Daoy (cell line): ENCODE measurements around the gene KRT14. TPM values are rescaled to one million over a fixed set of nuclear protein-coding genes. Genes with fewer than 3 reads are reported as not detected.
A peak's percentile ranks its signal among the peaks of the same experiment; 100 is the strongest.
"Not testable (repeated sequence)": the region's sequence is repeated elsewhere in the genome, so short reads cannot be mapped to it uniquely, and the experiment has no call there.

Experiments
- DNase-seq: peaks from one replicate; pipeline ENCODE4 v3.0.0-alpha.2; 2015; ENCODE audit warnings: low read depth
- total RNA-seq: library from RNA; depleted of rRNA; stranded (reverse); fragments of >200 nt; shearing (Covaris generic); gene quantifications from 2 replicates; pipeline ENCODE4 v1.2.3, GENCODE V29; 2014

Gene KRT14
- total RNA-seq, 1 experiment from 2014 or later: 0.63 TPM

DNA sequence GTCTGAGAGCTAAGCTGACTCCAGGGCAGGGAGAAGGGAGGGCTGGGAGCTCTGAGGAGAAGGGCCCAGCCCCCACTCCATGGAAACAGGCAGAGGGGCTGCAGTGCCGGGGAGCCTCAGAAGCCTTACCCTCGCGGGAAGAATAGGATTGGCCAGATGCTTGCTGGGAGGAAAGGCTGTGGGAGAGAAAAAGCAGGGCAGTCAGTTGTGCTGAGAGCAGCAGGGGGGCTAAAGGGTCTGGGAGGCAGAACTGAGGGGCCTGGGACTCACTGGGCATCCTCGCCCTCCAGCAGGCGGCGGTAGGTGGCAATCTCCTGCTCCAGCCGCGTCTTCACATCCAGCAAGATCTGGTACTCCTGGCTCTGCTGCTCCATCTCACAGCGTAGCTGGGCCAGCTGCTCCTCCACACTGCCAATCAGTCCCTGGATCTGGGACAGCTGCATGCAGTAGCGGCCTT is 23.4 kb upstream of the KRT14 start:
- not testable (repeated sequence) for DNase-seq

DNA sequence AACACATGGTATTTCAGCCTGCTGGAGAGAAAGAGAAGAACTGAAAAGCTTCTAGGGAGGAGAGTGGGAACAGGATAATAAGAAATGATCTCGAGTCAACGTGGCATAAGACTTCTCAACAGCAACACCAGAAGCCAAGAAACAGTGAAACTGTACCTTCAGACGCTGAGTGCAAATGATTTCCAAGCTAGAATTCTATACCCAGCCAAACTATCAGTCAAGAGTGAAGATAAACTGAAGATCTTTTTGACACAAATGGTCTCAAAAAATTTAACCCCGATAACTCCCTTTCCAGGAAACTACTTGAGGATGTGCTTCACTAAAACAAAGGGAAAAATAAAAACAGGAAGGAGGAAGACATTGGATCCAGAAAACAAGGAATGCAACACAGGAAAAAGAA is 20.2 kb upstream of the KRT14 start:
- DNase-seq: not testable (repeated sequence)

DNA sequence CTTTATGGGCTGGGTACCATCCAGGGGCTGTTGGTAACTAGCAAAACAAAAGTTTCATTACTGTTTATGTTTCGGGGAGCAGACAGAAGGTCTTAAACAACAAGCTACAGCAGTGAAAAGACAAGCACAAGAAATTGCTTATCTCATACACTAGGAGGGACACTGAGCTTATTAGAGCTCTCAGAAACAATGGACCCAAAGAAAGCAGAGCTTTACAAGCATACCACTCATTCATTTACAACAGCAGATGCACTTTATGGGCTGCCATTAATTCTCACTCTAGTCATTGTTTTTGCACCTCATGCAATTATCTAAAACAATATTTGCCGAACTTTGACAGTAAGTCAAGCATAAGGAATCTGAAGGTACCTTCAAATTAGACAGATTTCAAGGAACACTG is 15.8 kb upstream of the KRT14 start:
- no peak for DNase-seq

DNA sequence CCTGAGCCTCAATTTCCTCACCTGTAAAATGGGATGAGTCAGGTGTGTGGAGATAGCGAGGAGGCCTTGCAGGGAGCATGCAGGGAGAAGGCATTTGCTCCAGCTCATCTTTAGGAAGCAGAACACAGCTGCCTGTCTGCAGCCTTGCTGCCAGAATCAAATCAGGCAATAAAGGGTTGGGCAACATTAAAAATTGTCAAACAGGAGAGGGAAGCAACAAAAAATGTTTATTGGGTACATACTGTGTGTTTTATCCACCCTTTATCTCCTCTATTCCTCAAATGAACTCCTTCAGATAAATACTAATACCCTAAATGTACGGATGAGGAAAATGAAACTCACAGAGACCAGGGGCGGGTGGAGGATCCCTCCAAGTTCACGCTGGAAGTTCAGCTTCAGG is 13.6 kb upstream of the KRT14 start:
- no peak for DNase-seq

DNA sequence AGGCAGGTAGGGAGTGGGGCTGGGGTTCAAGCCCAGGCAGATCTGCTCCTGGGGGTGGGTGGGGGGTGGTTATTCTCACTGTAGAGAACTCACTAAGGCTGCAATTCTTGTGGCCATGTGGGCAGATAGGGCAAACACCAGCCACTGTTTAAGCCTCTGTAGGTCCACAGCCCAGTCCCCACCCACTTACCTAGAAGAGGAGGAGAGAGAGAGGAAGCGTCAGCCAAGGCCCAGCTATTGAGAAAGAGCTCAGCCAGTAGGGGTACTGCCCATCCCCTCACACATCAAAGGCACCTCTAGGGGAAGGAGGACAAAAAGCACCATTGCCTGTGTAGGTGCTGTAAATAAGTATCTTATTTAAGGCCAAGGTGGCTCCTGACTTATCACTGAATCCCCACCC is 13.0 kb upstream of the KRT14 start:
- DNase-seq: no peak

DNA sequence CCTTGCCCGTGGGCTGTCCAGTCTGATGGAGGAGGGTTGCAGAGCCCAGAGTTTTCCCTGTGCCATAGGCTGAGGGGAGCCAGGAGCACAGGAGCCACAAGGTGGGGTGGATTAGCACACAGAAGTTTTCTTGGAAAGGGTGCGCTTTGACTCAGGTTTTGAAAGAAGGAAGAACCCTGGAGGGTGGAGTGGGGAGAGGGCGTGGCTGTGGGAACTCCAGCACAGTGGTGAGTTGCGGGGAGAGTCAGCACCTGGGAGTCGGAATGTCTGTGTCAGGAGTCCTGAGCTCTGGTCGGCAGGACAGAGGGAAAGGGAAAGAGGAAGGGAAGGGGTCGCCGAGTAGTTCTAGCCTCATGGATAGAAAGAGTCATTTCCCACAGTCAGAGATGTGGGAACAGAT is 8.9 kb upstream of the KRT14 start:
- DNase-seq: no peak

DNA sequence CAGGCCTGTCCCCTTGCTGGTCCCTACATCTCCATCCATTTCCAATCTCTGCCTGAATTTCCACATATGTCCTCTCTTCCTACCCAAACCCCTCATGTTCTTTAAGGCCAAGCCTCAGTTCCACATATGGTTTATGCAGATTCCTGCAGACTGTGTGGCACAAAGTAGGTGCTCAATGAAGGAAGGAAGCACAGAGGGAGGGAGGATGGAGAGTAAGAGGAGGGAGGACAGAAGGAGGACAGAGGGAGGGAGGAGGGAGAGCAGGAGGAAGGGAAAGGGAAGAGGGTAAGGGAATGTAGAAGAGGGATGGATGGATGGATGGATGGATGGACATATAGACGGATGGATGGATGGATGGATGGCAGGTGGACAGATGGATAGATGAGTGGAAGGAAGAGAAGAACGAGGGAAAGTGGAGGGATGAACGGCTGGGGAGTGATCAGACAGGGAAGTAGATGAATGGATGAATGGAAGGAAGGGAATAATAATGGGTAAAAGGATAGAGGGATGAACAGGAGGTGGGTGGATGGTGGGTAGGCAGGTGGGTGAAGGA is 7.7 kb upstream of the KRT14 start:
- DNase-seq: no peak

DNA sequence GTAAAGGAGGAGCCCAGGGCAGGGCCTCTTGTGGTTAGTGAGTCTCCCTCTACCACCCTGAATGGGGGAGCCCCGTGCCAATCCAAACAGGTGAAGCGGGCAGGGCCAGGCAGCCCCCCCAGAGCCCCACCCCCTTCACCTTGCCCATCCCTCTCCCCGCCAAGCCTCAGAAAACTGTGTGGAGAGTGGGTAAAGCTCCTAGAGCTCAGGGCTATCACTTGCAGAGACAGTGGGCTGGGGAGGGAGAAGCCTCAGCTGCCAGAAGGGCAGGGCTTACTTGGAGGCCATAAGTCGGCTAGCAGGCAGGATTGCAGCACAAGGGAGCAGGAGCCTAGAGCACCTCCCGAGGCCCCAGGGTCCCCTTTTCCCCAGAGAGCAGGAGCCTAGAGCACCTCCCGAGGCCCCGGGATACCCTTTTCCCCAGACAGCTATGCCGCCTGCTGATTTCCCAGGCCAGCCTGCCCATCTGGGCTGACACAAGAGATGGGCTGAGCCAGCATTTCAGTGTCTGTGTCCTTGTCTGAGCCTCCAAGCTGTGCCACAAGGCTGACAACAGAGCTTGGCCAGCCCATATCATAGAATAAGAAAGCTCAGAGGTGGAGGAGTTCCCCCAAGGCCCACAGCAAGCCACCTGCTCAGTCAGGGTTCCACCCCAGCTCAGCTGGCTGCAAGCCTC is 6.7 kb upstream of the KRT14 start:
- no peak for DNase-seq

DNA sequence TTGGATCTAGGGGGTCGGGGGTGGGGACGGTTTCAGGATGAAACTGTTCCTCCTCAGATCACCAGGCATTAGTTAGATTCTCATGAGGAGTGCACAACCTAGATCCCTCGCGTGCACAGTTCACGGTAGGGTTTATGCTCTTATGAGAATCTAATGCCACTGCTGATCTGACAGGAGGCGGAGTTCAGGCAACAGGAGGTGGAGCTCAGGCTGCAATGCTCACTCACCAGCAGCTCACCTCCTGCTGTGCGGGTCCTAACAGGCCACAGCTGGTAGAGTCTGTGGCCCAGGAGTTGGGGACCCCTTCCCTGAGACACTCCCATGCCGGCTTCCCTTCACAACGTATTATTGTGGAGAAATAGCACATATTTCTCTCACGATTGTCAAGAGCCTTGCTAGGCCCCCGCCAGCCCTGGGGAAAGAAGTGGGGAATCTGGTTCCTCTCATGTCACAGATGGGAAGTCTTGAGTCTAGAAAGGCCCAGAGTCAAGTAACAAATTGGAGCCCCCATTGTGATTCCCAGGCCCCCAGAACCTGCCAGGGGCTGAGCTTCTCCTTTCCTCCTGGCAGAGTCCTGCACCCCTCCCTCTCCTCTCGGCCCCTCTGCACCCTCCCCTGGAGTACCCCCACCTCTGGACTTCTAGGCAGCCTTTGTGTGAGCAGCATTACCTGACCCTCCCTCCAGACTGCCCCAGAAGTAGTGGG is 6.1 kb upstream of the KRT14 start:
- no peak for DNase-seq

DNA sequence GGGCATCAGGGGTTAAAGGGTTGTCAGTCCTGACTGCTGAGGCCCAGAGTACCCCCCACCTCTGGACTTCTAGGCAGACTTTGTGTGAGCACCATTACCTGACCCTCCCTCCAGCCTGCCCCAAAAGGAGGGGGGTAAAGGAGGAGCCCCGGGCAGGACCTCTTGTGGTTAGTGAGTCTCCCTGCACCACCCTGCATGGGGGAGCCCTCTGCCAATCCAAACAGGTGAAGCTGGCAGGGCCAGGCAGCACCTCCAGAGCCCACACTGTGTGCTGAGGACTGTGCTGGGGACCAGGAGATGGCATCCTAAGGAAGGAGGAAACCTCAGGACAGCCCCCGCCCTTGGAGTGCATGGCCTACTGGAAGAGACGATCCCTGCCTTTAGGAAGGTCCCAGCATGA is 2.6 kb upstream of the KRT14 start:
- no peak for DNase-seq

DNA sequence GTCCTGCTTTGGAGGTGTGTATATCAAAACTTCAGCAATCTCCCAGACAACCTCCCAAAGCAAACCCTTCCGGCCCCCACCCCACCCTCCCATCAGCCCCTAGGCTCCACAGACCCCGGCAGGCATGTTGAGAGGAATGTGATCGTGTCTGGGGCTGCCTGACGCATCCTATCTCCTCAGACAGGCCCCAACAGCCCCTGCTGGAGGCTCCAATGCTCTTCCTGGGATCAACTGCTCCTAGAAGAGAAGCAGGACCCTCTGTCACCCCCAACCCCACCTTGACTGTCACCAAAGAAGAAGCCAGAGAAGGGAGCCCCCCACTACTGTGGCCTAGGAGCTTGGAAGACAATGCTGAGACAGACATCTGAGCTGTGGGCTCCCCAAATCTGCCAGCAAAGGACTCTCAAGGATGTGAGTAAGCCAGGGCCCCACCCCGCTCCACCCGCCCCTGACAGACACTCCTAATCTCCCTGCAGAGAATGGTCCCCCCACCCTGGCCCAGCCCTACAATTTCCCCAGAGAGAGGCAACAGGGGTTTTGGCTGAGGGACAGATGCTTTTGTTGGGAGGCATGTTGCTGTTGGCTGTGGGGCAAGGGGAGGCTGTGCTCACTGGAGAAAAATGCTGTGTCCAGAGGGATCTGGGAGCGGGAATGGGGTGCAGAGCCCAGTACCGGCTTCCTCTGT is 1.6 kb upstream of the KRT14 start:
- DNase-seq: peak; percentile 26

DNA sequence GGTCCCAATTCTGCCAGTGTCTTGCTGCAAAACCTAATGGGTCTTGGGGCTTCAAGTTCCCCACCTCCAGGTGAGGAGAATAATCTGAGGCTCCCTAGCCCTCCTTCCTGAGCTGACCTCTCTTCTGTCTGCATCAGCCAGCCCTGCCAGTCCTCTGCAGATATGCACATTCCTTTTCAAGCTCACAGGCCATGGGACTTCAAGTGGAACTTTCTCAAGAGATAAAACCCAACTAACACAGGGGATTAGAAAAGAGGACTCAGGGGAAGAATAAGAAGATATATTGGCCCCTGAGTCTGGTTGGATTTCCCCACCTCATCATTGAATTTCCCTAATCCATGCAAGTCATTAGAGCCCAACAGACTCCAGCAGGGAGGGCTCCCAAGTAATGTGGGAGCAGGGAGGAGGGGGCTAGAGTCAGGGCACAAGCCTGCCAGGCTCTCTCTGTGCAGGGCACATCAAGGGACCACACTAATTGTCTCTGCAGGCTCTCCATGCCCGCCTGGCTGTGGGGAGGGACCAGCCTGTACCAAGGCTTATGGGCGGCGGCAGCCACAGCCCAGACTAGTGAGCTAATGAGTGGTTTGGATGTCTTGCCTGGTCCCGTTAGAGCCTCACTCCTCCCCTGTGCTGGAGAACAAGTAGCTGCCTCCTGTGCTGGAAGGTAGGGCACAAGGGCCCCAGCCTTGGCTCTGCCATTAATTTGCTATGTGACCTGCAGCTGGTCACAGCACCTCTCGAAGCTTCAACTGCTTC is 1.2 kb downstream of the KRT14 start:
- no peak for DNase-seq

DNA sequence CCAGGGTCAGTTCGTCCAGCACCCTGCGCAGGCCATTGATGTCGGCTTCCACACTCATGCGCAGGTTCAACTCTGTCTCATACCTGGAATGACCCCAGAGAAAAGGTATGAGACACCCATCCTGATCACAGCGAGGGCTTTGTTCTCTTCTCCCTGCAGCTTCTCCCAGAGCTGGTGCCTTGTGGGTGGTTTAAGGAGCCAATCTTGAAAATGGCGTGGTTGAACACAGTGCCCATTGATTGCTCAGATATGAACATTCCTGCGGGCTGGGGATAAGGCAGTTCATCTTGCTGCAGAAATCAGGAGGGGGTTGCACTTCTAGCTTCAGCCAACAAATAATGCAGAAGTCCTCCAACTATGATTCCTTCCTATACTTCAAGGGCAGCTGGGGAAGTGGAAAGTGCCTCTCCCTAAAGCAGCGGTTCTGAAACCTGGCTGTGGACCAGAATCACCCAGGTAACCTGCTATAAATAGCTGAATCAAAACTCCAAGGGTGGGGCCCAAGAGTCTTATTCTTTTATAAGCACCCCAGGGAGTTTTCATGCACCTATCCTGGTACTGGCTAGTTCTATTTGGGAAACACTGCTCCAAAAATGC is 2.3 kb downstream of the KRT14 start:
- DNase-seq: not testable (repeated sequence)

DNA sequence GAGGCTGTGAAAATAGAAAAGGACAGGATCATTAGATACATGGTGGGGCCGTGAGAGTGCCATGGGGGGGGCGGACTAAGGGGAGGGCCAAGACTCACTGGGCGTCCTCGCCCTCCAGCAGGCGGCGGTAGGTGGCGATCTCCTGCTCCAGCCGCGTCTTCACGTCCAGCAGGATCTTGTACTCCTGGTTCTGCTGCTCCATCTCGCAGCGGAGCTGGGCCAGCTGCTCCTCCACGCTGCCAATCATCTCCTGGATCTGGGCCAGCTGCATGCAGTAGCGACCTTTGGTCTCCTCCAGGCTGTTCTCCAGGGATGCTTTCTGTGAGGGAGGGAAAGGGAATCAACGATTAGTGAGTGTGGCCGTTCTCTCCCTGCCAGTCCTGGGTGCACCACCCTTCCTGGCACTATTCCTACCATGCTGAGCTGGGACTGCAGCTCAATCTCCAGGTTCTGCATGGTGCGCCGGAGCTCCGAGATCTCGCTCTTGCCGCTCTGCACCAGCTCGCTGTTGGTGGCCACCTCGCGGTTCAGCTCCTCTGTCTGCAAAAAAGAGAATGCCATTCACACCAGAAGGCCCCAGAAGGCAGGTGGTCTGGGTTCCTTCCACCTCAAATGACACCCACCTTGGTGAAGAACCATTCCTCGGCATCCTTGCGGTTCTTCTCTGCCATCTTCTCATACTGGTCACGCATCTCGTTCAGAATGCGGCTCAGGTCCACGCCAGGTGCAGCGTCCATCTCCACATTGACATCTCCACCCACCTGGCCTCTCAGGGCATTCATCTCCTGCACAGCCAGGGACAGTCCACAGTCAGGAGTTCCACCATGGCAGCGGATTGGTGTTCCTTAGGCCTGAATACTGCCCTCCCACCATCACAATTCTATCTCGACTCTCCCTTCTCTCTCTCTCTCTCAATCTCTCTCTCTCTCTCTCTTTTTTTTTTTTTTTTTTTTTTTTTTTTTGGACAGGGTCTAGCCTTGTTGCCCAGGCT is 3.3 kb downstream of the KRT14 start:
- no peak for DNase-seq

DNA sequence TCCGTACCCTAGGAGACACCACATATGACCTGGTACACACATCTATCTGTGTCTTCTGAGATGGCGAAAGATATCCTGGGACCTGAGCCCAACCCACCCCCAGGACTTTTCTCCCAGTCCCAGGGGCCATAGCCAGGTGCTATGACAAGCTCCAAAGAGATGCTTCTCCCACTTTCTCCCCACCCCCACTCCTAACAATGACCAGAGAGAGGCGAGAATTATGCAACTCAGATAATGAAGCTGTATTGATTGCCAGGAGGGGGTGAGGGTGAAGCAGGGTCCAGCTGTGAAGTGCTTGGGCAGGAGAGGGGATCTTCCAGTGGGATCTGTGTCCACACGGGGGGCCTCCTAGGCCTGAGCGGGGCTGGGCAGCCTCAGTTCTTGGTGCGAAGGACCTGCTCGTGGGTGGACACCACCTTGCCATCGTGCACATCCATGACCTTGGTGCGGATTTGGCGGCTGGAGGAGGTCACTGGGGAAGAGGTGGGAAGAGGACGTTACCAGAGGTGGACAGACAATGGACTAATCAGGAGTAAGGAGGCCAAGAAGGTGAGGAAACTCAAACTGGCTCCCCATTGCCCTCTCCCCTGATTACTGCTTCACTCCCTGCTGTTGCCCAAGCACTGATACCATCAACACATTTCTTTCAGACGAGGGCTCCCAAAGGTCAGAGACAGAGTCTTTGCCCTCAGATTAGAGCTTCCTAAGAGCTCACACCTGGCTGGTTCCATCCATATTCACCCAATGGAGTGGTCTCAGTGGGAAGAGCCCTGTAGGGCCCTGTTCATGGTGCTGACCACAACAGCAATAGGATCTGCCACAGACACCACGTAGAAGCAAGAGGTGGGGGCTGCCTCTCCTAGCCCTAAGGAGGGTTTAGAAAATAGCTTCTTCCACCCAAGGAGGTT is 4.4 kb downstream of the KRT14 start:
- DNase-seq: not testable (repeated sequence)

DNA sequence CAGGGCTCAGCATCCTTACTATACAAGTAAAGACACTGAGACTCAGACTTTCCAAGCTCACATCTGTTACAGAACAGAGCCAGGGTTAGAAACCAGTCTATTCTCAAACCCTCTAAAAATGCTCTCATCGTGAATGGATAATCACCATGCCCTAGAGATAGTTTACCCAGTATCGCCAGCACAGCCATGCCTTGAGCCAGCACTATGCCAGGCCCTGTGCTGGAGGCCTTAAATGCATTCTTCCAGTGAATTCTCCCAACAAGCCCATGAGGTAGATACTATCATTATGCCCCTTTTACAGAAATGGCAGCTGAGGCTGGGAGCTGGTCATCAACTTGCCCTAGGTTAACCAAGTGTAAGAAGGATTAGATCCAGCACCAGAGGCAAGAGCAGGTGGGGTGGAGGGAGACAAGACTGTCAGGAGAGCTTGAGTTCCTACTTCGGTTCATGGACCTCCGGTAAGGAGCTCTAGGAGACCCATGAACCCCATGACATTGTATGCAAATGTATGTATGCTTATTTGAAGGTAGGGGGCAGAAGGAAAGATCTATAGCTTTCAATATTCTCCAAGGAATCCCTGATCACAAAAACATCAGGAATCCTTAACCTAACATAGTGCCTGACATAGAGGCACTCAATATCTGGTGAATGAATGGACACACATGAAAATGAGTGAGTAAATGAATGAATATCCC is 5.2 kb downstream of the KRT14 start:
- no peak for DNase-seq

DNA sequence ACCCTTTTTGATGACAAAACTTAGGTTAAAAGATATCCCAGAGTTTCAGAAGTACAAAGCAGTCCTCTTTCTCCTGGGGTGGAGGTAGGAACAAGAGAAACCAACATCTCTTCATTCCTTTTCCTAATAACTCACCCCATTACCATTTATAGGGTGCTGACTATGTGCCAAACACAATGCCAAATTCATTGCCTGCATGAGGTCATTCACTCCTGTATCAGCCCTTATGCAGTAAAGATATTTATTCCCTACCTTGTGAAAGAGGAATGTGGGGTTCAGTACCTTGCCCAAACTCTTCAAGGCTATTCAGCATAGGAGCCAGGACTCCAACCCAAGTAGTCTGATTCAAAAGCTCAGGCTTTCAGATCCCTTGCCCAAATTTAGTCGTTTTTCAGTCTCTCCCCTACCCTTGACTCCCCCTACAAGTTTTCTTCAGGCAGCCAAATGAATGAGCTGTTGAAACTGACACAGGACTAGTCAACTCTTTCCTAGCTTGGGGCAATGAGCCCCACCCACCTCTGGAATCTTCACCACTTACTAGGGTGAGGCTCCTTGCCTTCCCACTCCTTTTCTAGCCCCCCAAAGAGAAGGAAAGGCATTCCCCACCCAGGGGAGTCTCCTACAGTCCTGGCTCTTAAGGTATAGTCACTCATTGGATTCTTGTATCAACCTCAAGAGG is 5.9 kb downstream of the KRT14 start:
- DNase-seq: no peak

DNA sequence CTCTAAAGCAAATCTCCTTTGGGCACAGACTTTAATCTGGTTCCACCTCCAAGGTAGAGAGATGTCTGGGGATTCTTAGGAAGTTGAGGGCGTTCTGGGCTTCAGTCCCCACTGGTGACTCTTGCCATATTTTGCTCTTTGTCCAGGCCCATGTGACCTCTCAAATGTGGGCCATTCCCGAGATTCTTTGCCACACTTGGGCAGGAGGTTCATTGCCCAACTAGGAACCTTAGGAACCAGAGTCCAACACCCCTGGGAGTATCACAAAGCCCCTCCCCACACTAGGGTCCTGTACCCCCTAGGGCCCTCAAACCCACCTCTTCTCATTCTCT is 6.5 kb downstream of the KRT14 start:
- no peak for DNase-seq
